ENCODE measurements around the gene SEZ6L2. TPM values are rescaled to one million over a fixed set of nuclear protein-coding genes. Genes with fewer than 3 reads are reported as not detected.

The SEZ6L2 gene
- total and polyA plus RNA-seq, 7 experiments from 2014 or later, result 0.19 TPM; not detected in 6

- Histone ChIP-seq H3K4me1 (ENCODE audit: control insufficient read depth in 2 of 2, insufficient read depth in 2 of 2, low read length in 2 of 2) (peaks cover 0 to 7% of the 10 kb centered on the region in 2 donors), H3K27ac (ENCODE audit: low read depth, low read length) (no peak overlapping the region), H3K27me3 (ENCODE audit: control insufficient read depth in 2 of 2, insufficient read depth in 2 of 2, low read length in 2 of 2) (no peaks in the 10 kb centered on the region), H3K9me3 (ENCODE audit: control insufficient read depth in 2 of 3, low read length in 3 of 3) (no peaks in the 10 kb centered on the region), H3K36me3 (ENCODE audit: control insufficient read depth in 2 of 3, insufficient read depth in 3 of 3, low read length in 3 of 3) (peaks cover 0 to 34% (median 8%) of the 10 kb centered on the region in 3 experiments), H3K4me3 (ENCODE audit: low read length) (no peak overlapping the region)
- peaks cover 4 to 22% (median 12%) of the 10 kb centered on the region in 5 donors for H3K36me3 Mint-ChIP-seq
- H3K4me1 Mint-ChIP-seq, result peaks cover 8 to 17% (median 9%) of the 10 kb centered on the region in 7 donors
- ChIA-PET CTCF (interaction anchor here (1.1 to 5.2 kb wide), 10 partner anchors 17 to 153 kb away, joined by 3 to 108 read pairs (median 8); partner anchors contain the start of genes KCTD13, KIF22, MAZ and MVP), POLR2A (interaction anchor here (0.6 to 4.7 kb wide), 11 partner anchors 10 to 149 kb away, joined by 3 to 63 read pairs (median 12); partner anchors contain the start of genes KIF22, MAZ, MVP and PAGR1)
- H3K4me3 Mint-ChIP-seq, result no peak overlapping the region
- H3K27me3 Mint-ChIP-seq, result no peaks in the 10 kb centered on the region
- intact Hi-C loops (cut with micrococcal nuclease), result loop anchor here in 1 of 2 donors (2.0 kb wide), 2 partner anchors 59 to 157 kb away; partner anchors contain the start of gene KIF22
- ATAC-seq (no peak), DNase-seq (no peak)
- peak overlapping the region in 7 of 9 donors; percentile 9 to 79 (median 49) for H3K27ac Mint-ChIP-seq
- peaks cover 0 to 6% (median 0%) of the 10 kb centered on the region in 11 donors for H3K9me3 Mint-ChIP-seq
These were observed 49.8 kb downstream of the SEZ6L2 start for GRCh38 chr16:29849505-29849904.

DNA sequence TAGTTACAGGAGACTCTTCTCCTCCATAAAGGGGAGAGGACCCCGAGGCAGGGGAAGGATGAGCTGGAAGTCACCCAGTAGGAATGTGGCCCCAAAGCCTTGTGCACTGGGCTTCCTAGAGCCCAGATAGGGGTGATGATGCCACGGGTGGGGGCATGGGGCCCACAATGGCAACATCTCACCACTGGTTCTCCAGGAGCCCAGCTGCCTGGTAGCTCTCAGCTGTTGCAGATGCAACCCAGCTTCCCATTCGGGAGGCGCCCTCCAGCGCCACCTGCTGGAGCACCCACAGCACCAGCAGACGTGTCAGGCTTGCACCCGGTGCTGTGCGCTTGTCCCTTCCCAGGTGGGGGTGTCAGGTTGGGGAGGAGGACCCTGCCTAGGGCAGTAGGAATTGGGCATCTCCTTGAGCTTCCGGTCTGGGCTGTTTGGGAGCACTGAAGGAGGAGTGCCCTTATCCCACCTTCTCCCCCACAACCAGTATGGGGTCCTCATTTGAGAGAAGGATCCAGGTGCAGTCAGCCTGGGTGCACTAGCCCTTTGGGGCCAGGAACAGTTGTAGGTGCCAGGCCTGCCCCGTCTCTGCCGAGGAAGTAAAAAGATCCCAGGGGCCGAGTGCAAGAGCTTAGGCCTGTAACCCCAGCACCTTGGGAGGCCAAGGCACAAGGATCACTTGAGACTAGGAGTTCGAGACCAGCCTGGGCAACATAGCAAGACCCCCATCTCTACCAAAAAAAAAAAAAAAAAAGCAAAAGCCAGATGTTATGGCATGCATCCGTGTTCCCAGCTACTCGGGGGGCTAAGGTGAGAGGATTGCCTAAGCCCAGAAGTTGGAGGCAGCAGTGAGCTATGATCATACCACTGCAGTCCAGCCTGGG, 50.7 kb downstream of the SEZ6L2 start:
- no peak overlapping the region for H3K27ac ChIP-seq (ENCODE audit: low read depth, low read length)
- peaks cover 4 to 24% (median 12%) of the 10 kb centered on the region in 5 donors for H3K36me3 Mint-ChIP-seq
- DNase-seq (peak; percentile 71 to 87 (median 81)), ATAC-seq (peak; percentile 96)
- H3K27me3 ChIP-seq (ENCODE audit: control insufficient read depth in 2 of 2, insufficient read depth in 2 of 2, low read length in 2 of 2), result no peaks in the 10 kb centered on the region
- CTCF ChIA-PET, result interaction anchor here (0.6 to 5.2 kb wide), 28 partner anchors 9 to 249 kb away, joined by 3 to 108 read pairs (median 6); partner anchors contain the start of genes C16orf92, CDIPT, KCTD13 and KIF22
- H3K4me3 Mint-ChIP-seq, result no peak overlapping the region
- peaks cover 0 to 42% (median 12%) of the 10 kb centered on the region in 3 experiments for H3K36me3 ChIP-seq (ENCODE audit: control insufficient read depth in 2 of 3, insufficient read depth in 3 of 3, low read length in 3 of 3)
- H3K9me3 Mint-ChIP-seq, result peaks cover 0 to 6% (median 0%) of the 10 kb centered on the region in 11 donors
- POLR2A ChIA-PET, result interaction anchor here (0.6 to 4.7 kb wide), 18 partner anchors 9 to 148 kb away, joined by 3 to 63 read pairs (median 5); partner anchors contain the start of genes CDIPT, KCTD13, KIF22 and MAZ
- H3K27ac Mint-ChIP-seq, result peak overlapping the region; percentile 18 to 88 (median 56)
- H3K9me3 ChIP-seq (ENCODE audit: control insufficient read depth in 2 of 3, low read length in 3 of 3), result no peaks in the 10 kb centered on the region
- H3K4me1 Mint-ChIP-seq, result peaks cover 8 to 17% (median 9%) of the 10 kb centered on the region in 7 donors
- no peak overlapping the region for H3K4me3 ChIP-seq (ENCODE audit: low read length)
- H3K4me1 ChIP-seq (ENCODE audit: control insufficient read depth in 2 of 2, insufficient read depth in 2 of 2, low read length in 2 of 2), result peaks cover 0 to 7% of the 10 kb centered on the region in 2 donors
- no peaks in the 10 kb centered on the region for H3K27me3 Mint-ChIP-seq
- intact Hi-C loops (cut with micrococcal nuclease), result loop anchor here (1.0 to 2.0 kb wide), 11 partner anchors 21 to 173 kb away; partner anchors contain the start of genes KIF22 (in 2 of the 2), MVP (in 2 of the 2) and PAGR1 (in 1 of the 2)

GRCh38 chr16:29845656-29846055, 53.7 kb downstream of the SEZ6L2 start:
- Mint-ChIP-seq H3K9me3 (peaks cover 0 to 4% (median 0%) of the 10 kb centered on the region in 11 donors), H3K27me3 (no peaks in the 10 kb centered on the region), H3K4me1 (peaks cover 8 to 16% (median 12%) of the 10 kb centered on the region in 7 donors), H3K4me3 (no peak overlapping the region), H3K27ac (peak overlapping the region in 4 of 9 donors; percentile 51 to 79 (median 65)), H3K36me3 (peaks cover 8 to 27% (median 12%) of the 10 kb centered on the region in 5 donors)
- no peaks in the 10 kb centered on the region for H3K27me3 ChIP-seq (ENCODE audit: control insufficient read depth in 2 of 2, insufficient read depth in 2 of 2, low read length in 2 of 2)
- peaks cover 0 to 67% (median 21%) of the 10 kb centered on the region in 3 experiments for H3K36me3 ChIP-seq (ENCODE audit: control insufficient read depth in 2 of 3, insufficient read depth in 3 of 3, low read length in 3 of 3)
- peaks cover 0 to 7% of the 10 kb centered on the region in 2 donors for H3K4me1 ChIP-seq (ENCODE audit: control insufficient read depth in 2 of 2, insufficient read depth in 2 of 2, low read length in 2 of 2)
- ChIA-PET POLR2A (interaction anchor here (1.2 to 4.7 kb wide), 4 partner anchors 17 to 37 kb away, joined by 3 to 63 read pairs (median 22); partner anchors contain the start of genes CDIPT and MAZ), CTCF (interaction anchor here (0.9 to 5.2 kb wide), 4 partner anchors 19 to 72 kb away, joined by 3 to 108 read pairs (median 6); partner anchors contain the start of genes MVP and PAGR1)
- H3K4me3 ChIP-seq (ENCODE audit: low read length), result no peak overlapping the region
- no peak for DNase-seq
- peak overlapping the region; percentile 23 for H3K27ac ChIP-seq (ENCODE audit: low read depth, low read length)
- intact Hi-C loops (cut with micrococcal nuclease), result no loop called here
- ATAC-seq, result no peak
- no peaks in the 10 kb centered on the region for H3K9me3 ChIP-seq (ENCODE audit: control insufficient read depth in 2 of 3, low read length in 3 of 3)

- CTCF ChIA-PET, result interaction anchor here (1.1 to 5.2 kb wide), 3 partner anchors 16 to 71 kb away, joined by 3 to 108 read pairs (median 3); partner anchors contain the start of genes MVP and PAGR1
- no peaks in the 10 kb centered on the region for H3K27me3 Mint-ChIP-seq
- DNase-seq (no peak), ATAC-seq (no peak)
- H3K36me3 Mint-ChIP-seq, result peaks cover 8 to 34% (median 13%) of the 10 kb centered on the region in 5 donors
- H3K36me3 ChIP-seq (ENCODE audit: control insufficient read depth in 2 of 3, insufficient read depth in 3 of 3, low read length in 3 of 3), result peaks cover 0 to 76% (median 21%) of the 10 kb centered on the region in 3 experiments
- H3K27ac ChIP-seq (ENCODE audit: low read depth, low read length), result no peak overlapping the region
- H3K4me1 Mint-ChIP-seq, result peaks cover 7 to 15% (median 9%) of the 10 kb centered on the region in 7 donors
- peaks cover 0 to 1% (median 0%) of the 10 kb centered on the region in 11 donors for H3K9me3 Mint-ChIP-seq
- H3K4me3 ChIP-seq (ENCODE audit: low read length), result no peak overlapping the region
- H3K27ac Mint-ChIP-seq, result peak overlapping the region in 3 of 9 donors; percentile 5 to 76 (median 65)
- peaks cover 0 to 7% of the 10 kb centered on the region in 2 donors for H3K4me1 ChIP-seq (ENCODE audit: control insufficient read depth in 2 of 2, insufficient read depth in 2 of 2, low read length in 2 of 2)
- POLR2A ChIA-PET, result interaction anchor here (1.2 to 4.7 kb wide), 5 partner anchors 17 to 37 kb away, joined by 3 to 63 read pairs (median 4); partner anchors contain the start of genes CDIPT and MAZ
- H3K27me3 ChIP-seq (ENCODE audit: control insufficient read depth in 2 of 2, insufficient read depth in 2 of 2, low read length in 2 of 2), result no peaks in the 10 kb centered on the region
- intact Hi-C loops (cut with micrococcal nuclease), result no loop called here
- no peaks in the 10 kb centered on the region for H3K9me3 ChIP-seq (ENCODE audit: control insufficient read depth in 2 of 3, low read length in 3 of 3)
- no peak overlapping the region for H3K4me3 Mint-ChIP-seq
These were observed 54.6 kb downstream of the SEZ6L2 start for GRCh38 chr16:29844575-29845331.

DNA sequence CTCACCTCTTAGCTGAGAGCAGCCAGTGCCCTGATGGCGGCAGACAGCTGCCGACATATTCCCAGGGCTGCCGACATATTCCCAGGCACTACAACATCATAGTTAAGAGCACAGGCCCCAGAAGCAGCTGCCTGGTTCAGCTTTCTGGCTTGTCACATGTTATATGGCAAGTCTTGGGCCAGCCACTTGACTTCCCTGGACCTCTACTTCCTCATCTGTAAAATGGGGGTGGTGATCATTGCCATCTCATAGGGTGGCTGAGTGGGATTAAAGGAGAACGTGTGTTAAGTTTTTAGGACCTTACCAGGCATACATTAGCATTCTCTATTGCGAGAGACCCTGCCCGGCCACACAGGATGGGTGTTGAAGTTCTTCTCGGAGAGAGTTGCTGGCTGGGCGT, 55.4 kb downstream of the SEZ6L2 start:
- POLR2A ChIA-PET, result interaction anchor here (1.0 to 2.1 kb wide), 4 partner anchors 16 to 144 kb away, joined by 3 to 11 read pairs (median 4); partner anchors contain the start of gene MVP
- Histone ChIP-seq H3K9me3 (ENCODE audit: control insufficient read depth in 2 of 3, low read length in 3 of 3) (no peaks in the 10 kb centered on the region), H3K4me1 (ENCODE audit: control insufficient read depth in 2 of 2, insufficient read depth in 2 of 2, low read length in 2 of 2) (peaks cover 0 to 7% of the 10 kb centered on the region in 2 donors)

More for the DNA sequence above, 55.4 kb downstream of the SEZ6L2 start:
- Mint-ChIP-seq H3K27me3 (no peaks in the 10 kb centered on the region), H3K9me3 (peaks cover 0 to 1% (median 0%) of the 10 kb centered on the region in 11 donors), H3K4me1 (peaks cover 7 to 15% (median 9%) of the 10 kb centered on the region in 7 donors), H3K4me3 (no peak overlapping the region), H3K27ac (peak overlapping the region in 7 of 9 donors; percentile 5 to 89 (median 58)), H3K36me3 (peaks cover 8 to 39% (median 13%) of the 10 kb centered on the region in 5 donors)
- Histone ChIP-seq H3K4me3 (ENCODE audit: low read length) (no peak overlapping the region), H3K27me3 (ENCODE audit: control insufficient read depth in 2 of 2, insufficient read depth in 2 of 2, low read length in 2 of 2) (no peaks in the 10 kb centered on the region), H3K36me3 (ENCODE audit: control insufficient read depth in 2 of 3, insufficient read depth in 3 of 3, low read length in 3 of 3) (peaks cover 0 to 83% (median 21%) of the 10 kb centered on the region in 3 experiments), H3K27ac (ENCODE audit: low read depth, low read length) (no peak overlapping the region)
- CTCF ChIA-PET, result interaction anchor here (1.2 to 1.6 kb wide), 2 partner anchors 16 to 143 kb away, joined by 3 to 6 read pairs; no protein-coding TSS in a partner anchor
- intact Hi-C loops (cut with micrococcal nuclease), result no loop called here
- no peak for DNase-seq
- no peak for ATAC-seq
